ENCODE measurements around the gene MISP.

MISP gene

GRCh38 chr19:746956-747355, 4.0 kb upstream of the MISP start:
- no peak for DNase-seq (ENCODE audit: low read depth)

- DNase-seq (ENCODE audit: low read depth): no peak
These were observed 3.3 kb upstream of the MISP start for GRCh38 chr19:747432-748273.

- no peak for DNase-seq (ENCODE audit: low read depth)
These were observed 2.7 kb upstream of the MISP start for GRCh38 chr19:748274-748598.

- no peak for DNase-seq (ENCODE audit: low read depth)
These were observed 1.1 kb upstream of the MISP start for GRCh38 chr19:749811-750210.

GRCh38 chr19:751501-752341, 809 bp downstream of the MISP start:
- no peak for DNase-seq (ENCODE audit: low read depth)

GRCh38 chr19:752652-753517, 2.0 kb downstream of the MISP start:
- DNase-seq (ENCODE audit: low read depth): no peak

GRCh38 chr19:754530-754929, 3.6 kb downstream of the MISP start:
- DNase-seq (ENCODE audit: low read depth): no peak

GRCh38 chr19:755063-755462, 4.2 kb downstream of the MISP start:
- no peak for DNase-seq (ENCODE audit: low read depth)

- no peak for DNase-seq (ENCODE audit: low read depth)
These were observed 5.3 kb downstream of the MISP start for GRCh38 chr19:756236-756635.

- no peak for DNase-seq (ENCODE audit: low read depth)
These were observed 6.1 kb downstream of the MISP start for GRCh38 chr19:756821-757688.

GRCh38 chr19:757811-758668, 7.1 kb downstream of the MISP start:
- DNase-seq (ENCODE audit: low read depth): no peak

- no peak for DNase-seq (ENCODE audit: low read depth)
These were observed 12.3 kb downstream of the MISP start for GRCh38 chr19:763181-763580.

GRCh38 chr19:763869-764268, 13.0 kb downstream of the MISP start:
- DNase-seq (ENCODE audit: low read depth): no peak

- DNase-seq (ENCODE audit: low read depth): no peak
These were observed 13.4 kb downstream of the MISP start for GRCh38 chr19:764301-764700.

GRCh38 chr19:765179-765738, 14.3 kb downstream of the MISP start:
- DNase-seq (ENCODE audit: low read depth): no peak

GRCh38 chr19:768424-768823, 17.5 kb downstream of the MISP start:
- no peak for DNase-seq (ENCODE audit: low read depth)

GRCh38 chr19:769616-770015, 18.7 kb downstream of the MISP start:
- DNase-seq (ENCODE audit: low read depth): no peak

GRCh38 chr19:771332-771785, 20.4 kb downstream of the MISP start:
- no peak for DNase-seq (ENCODE audit: low read depth)

GRCh38 chr19:772063-772462, 21.2 kb downstream of the MISP start:
- DNase-seq (ENCODE audit: low read depth): no peak
